ENCODE results near the gene MAST4. TPM values are rescaled to one million over a fixed set of nuclear protein-coding genes. Genes with fewer than 3 reads are reported as not detected.
A peak's percentile ranks its signal among the peaks of the same experiment; 100 is the strongest.

MAST4 gene
- polyA plus RNA-seq, 2 donors: 18.3 to 22.2 TPM

GRCh38 chr5:67015541-67016191 is 419.5 kb downstream of the MAST4 start:
- Histone ChIP-seq H3K27ac (ENCODE audit: low read depth in 2 of 2, low read length in 1 of 2) (peak overlapping the region; percentile 76 to 88), H3K9me3 (ENCODE audit: control insufficient read depth in 2 of 2, insufficient read depth in 1 of 2, low read depth in 1 of 2, low read length in 1 of 2) (no peaks in the 10 kb centered on the region), H3K4me3 (ENCODE audit: low read depth in 1 of 2, low read length in 2 of 2) (peak overlapping the region; percentile 26 to 59), H3K27me3 (ENCODE audit: control insufficient read depth in 1 of 2, insufficient read depth in 2 of 2, low read length in 2 of 2) (no peaks in the 10 kb centered on the region), H3K36me3 (ENCODE audit: control insufficient read depth in 2 of 2, insufficient read depth in 2 of 2, low read length in 1 of 2) (no peaks in the 10 kb centered on the region), H3K4me1 (ENCODE audit: control insufficient read depth in 2 of 2, insufficient read depth in 2 of 2, low read length in 1 of 2) (peaks cover 3% of the 10 kb centered on the region in 2 donors)
- WGBS, 2 donors: 16 to 19% methylated on average over 8 of the region's 8 CpGs

GRCh38 chr5:67019065-67019845 is 423.1 kb downstream of the MAST4 start:
- WGBS, 2 donors: 78 to 85% methylated on average over 7 of the region's 7 CpGs
- H3K9me3 ChIP-seq (ENCODE audit: control insufficient read depth in 2 of 2, insufficient read depth in 1 of 2, low read depth in 1 of 2, low read length in 1 of 2): no peaks in the 10 kb centered on the region
- peak overlapping the region; percentile 49 to 52 for H3K27ac ChIP-seq (ENCODE audit: low read depth in 2 of 2, low read length in 1 of 2)
- H3K4me3 ChIP-seq (ENCODE audit: low read depth in 1 of 2, low read length in 2 of 2): no peak overlapping the region
- no peaks in the 10 kb centered on the region for H3K27me3 ChIP-seq (ENCODE audit: control insufficient read depth in 1 of 2, insufficient read depth in 2 of 2, low read length in 2 of 2)
- H3K4me1 ChIP-seq (ENCODE audit: control insufficient read depth in 2 of 2, insufficient read depth in 2 of 2, low read length in 1 of 2): peaks cover 0 to 2% of the 10 kb centered on the region in 2 donors
- no peaks in the 10 kb centered on the region for H3K36me3 ChIP-seq (ENCODE audit: control insufficient read depth in 2 of 2, insufficient read depth in 2 of 2, low read length in 1 of 2)

- H3K4me3 ChIP-seq (ENCODE audit: low read depth in 1 of 2, low read length in 2 of 2): no peak overlapping the region
- H3K4me1 ChIP-seq (ENCODE audit: control insufficient read depth in 2 of 2, insufficient read depth in 2 of 2, low read length in 1 of 2): peaks cover 0 to 2% of the 10 kb centered on the region in 2 donors
- H3K36me3 ChIP-seq (ENCODE audit: control insufficient read depth in 2 of 2, insufficient read depth in 2 of 2, low read length in 1 of 2): no peaks in the 10 kb centered on the region
- 84 to 86% methylated on average over 3 of the region's 3 CpGs for WGBS, 2 donors
- H3K27ac ChIP-seq (ENCODE audit: low read depth in 2 of 2, low read length in 1 of 2): peak overlapping the region; percentile 82
- no peaks in the 10 kb centered on the region for H3K9me3 ChIP-seq (ENCODE audit: control insufficient read depth in 2 of 2, insufficient read depth in 1 of 2, low read depth in 1 of 2, low read length in 1 of 2)
- H3K27me3 ChIP-seq (ENCODE audit: control insufficient read depth in 1 of 2, insufficient read depth in 2 of 2, low read length in 2 of 2): no peaks in the 10 kb centered on the region
These were observed 424.0 kb downstream of the MAST4 start for GRCh38 chr5:67020096-67020615.

GRCh38 chr5:67021031-67021430 is 424.8 kb downstream of the MAST4 start:
- Histone ChIP-seq H3K27me3 (ENCODE audit: control insufficient read depth in 1 of 2, insufficient read depth in 2 of 2, low read length in 2 of 2) (no peaks in the 10 kb centered on the region), H3K4me3 (ENCODE audit: low read depth in 1 of 2, low read length in 2 of 2) (no peak overlapping the region), H3K4me1 (ENCODE audit: control insufficient read depth in 2 of 2, insufficient read depth in 2 of 2, low read length in 1 of 2) (peaks cover 0 to 2% of the 10 kb centered on the region in 2 donors), H3K36me3 (ENCODE audit: control insufficient read depth in 2 of 2, insufficient read depth in 2 of 2, low read length in 1 of 2) (no peaks in the 10 kb centered on the region), H3K27ac (ENCODE audit: low read depth in 2 of 2, low read length in 1 of 2) (peak overlapping the region; percentile 82), H3K9me3 (ENCODE audit: control insufficient read depth in 2 of 2, insufficient read depth in 1 of 2, low read depth in 1 of 2, low read length in 1 of 2) (no peaks in the 10 kb centered on the region)
- WGBS, 2 donors: 40 to 56% methylated on average over 1 of the region's 1 CpG

- Histone ChIP-seq H3K36me3 (ENCODE audit: control insufficient read depth in 2 of 2, insufficient read depth in 2 of 2, low read length in 1 of 2) (no peaks in the 10 kb centered on the region), H3K4me3 (ENCODE audit: low read depth in 1 of 2, low read length in 2 of 2) (no peak overlapping the region), H3K27me3 (ENCODE audit: control insufficient read depth in 1 of 2, insufficient read depth in 2 of 2, low read length in 2 of 2) (no peaks in the 10 kb centered on the region), H3K4me1 (ENCODE audit: control insufficient read depth in 2 of 2, insufficient read depth in 2 of 2, low read length in 1 of 2) (peaks cover 0 to 2% of the 10 kb centered on the region in 2 donors), H3K9me3 (ENCODE audit: control insufficient read depth in 2 of 2, insufficient read depth in 1 of 2, low read depth in 1 of 2, low read length in 1 of 2) (no peaks in the 10 kb centered on the region), H3K27ac (ENCODE audit: low read depth in 2 of 2, low read length in 1 of 2) (peak overlapping the region; percentile 42 to 75)
These were observed 425.3 kb downstream of the MAST4 start for GRCh38 chr5:67021521-67021920.

- no peaks in the 10 kb centered on the region for H3K9me3 ChIP-seq (ENCODE audit: control insufficient read depth in 2 of 2, insufficient read depth in 1 of 2, low read depth in 1 of 2, low read length in 1 of 2)
- H3K4me1 ChIP-seq (ENCODE audit: control insufficient read depth in 2 of 2, insufficient read depth in 2 of 2, low read length in 1 of 2): peaks cover 0 to 2% of the 10 kb centered on the region in 2 donors
- H3K27me3 ChIP-seq (ENCODE audit: control insufficient read depth in 1 of 2, insufficient read depth in 2 of 2, low read length in 2 of 2): no peaks in the 10 kb centered on the region
- no peak overlapping the region for H3K27ac ChIP-seq (ENCODE audit: low read depth in 2 of 2, low read length in 1 of 2)
- H3K4me3 ChIP-seq (ENCODE audit: low read depth in 1 of 2, low read length in 2 of 2): no peak overlapping the region
- H3K36me3 ChIP-seq (ENCODE audit: control insufficient read depth in 2 of 2, insufficient read depth in 2 of 2, low read length in 1 of 2): no peaks in the 10 kb centered on the region
- 33 to 60% methylated on average over 3 of the region's 3 CpGs for WGBS, 2 donors
These were observed 425.8 kb downstream of the MAST4 start for GRCh38 chr5:67021962-67022361.

GRCh38 chr5:67025457-67025856 is 429.3 kb downstream of the MAST4 start:
- Histone ChIP-seq H3K27me3 (ENCODE audit: control insufficient read depth in 1 of 2, insufficient read depth in 2 of 2, low read length in 2 of 2) (no peaks in the 10 kb centered on the region), H3K4me1 (ENCODE audit: control insufficient read depth in 2 of 2, insufficient read depth in 2 of 2, low read length in 1 of 2) (peaks cover 0 to 4% of the 10 kb centered on the region in 2 donors), H3K9me3 (ENCODE audit: control insufficient read depth in 2 of 2, insufficient read depth in 1 of 2, low read depth in 1 of 2, low read length in 1 of 2) (no peaks in the 10 kb centered on the region)

GRCh38 chr5:67026278-67026677 is 430.1 kb downstream of the MAST4 start:
- no peak overlapping the region for H3K4me3 ChIP-seq (ENCODE audit: low read depth in 1 of 2, low read length in 2 of 2)
- 85 to 97% methylated on average over 1 of the region's 1 CpG for WGBS, 2 donors
- no peaks in the 10 kb centered on the region for H3K27me3 ChIP-seq (ENCODE audit: control insufficient read depth in 1 of 2, insufficient read depth in 2 of 2, low read length in 2 of 2)
- H3K36me3 ChIP-seq (ENCODE audit: control insufficient read depth in 2 of 2, insufficient read depth in 2 of 2, low read length in 1 of 2): no peaks in the 10 kb centered on the region
- peaks cover 0 to 2% of the 10 kb centered on the region in 2 donors for H3K4me1 ChIP-seq (ENCODE audit: control insufficient read depth in 2 of 2, insufficient read depth in 2 of 2, low read length in 1 of 2)
- H3K27ac ChIP-seq (ENCODE audit: low read depth in 2 of 2, low read length in 1 of 2): no peak overlapping the region
- no peaks in the 10 kb centered on the region for H3K9me3 ChIP-seq (ENCODE audit: control insufficient read depth in 2 of 2, insufficient read depth in 1 of 2, low read depth in 1 of 2, low read length in 1 of 2)

More at GRCh38 chr5:67025457-67025856, 429.3 kb downstream of the MAST4 start:
- Histone ChIP-seq H3K36me3 (ENCODE audit: control insufficient read depth in 2 of 2, insufficient read depth in 2 of 2, low read length in 1 of 2) (no peaks in the 10 kb centered on the region), H3K4me3 (ENCODE audit: low read depth in 1 of 2, low read length in 2 of 2) (no peak overlapping the region), H3K27ac (ENCODE audit: low read depth in 2 of 2, low read length in 1 of 2) (no peak overlapping the region)
- 66 to 72% methylated on average over 2 of the region's 2 CpGs for WGBS, 2 donors

GRCh38 chr5:67027171-67027570 is 431.0 kb downstream of the MAST4 start:
- Histone ChIP-seq H3K4me1 (ENCODE audit: control insufficient read depth in 2 of 2, insufficient read depth in 2 of 2, low read length in 1 of 2) (peaks cover 0 to 5% of the 10 kb centered on the region in 2 donors), H3K4me3 (ENCODE audit: low read depth in 1 of 2, low read length in 2 of 2) (no peak overlapping the region), H3K36me3 (ENCODE audit: control insufficient read depth in 2 of 2, insufficient read depth in 2 of 2, low read length in 1 of 2) (no peaks in the 10 kb centered on the region)

More at GRCh38 chr5:67027171-67027570, 431.0 kb downstream of the MAST4 start:
- H3K9me3 ChIP-seq (ENCODE audit: control insufficient read depth in 2 of 2, insufficient read depth in 1 of 2, low read depth in 1 of 2, low read length in 1 of 2): no peaks in the 10 kb centered on the region
- no peak overlapping the region for H3K27ac ChIP-seq (ENCODE audit: low read depth in 2 of 2, low read length in 1 of 2)
- 87 to 90% methylated on average over 2 of the region's 2 CpGs for WGBS, 2 donors
- no peaks in the 10 kb centered on the region for H3K27me3 ChIP-seq (ENCODE audit: control insufficient read depth in 1 of 2, insufficient read depth in 2 of 2, low read length in 2 of 2)

Data from esophagus (tissue), 2 donors.